ENCODE data around the gene CPED1.

DNA sequence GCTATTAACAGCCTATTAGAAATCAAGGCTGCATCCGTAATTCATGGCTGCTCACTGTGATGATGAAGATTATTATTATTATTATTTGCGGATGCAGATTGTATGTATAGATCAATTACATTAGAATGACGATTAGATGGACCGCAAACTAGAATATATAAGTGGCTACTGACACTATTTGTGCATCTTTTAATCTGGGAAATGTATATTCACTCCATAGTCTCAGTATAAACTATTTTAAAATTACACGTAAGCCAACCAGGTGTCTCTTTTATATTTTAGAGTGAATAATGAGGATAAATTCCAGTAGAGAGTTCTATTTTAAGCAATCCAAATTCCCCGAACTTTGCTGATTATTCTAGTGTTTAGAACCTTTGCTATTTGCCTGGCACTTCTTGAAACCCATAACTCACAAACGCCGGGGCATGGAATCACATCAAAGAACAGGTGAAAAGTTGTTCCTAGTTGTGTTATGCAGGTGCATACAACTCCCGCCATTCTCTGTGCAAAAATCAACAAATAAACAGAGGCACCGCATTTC, 38.4 kb upstream of the CPED1 start:
- TF ChIP-seq POLR2AphosphoS5 (IDR thresholded peaks at IDR 0.05; ENCODE audit: borderline replicate concordance, low read depth, low read length), result no peak
- no peak for TF ChIP-seq EZH2 (IDR thresholded peaks at IDR 0.05)
